Jurkat, Clone E6-1 (cell line): ENCODE results near the gene RGS14.
"Not testable (repeated sequence)": the region's sequence is repeated elsewhere in the genome, so short reads cannot be mapped to it uniquely, and the experiment has no call there.

Source experiments
- DNase-seq: peaks from one replicate; pipeline ENCODE4 v3.0.0-alpha.2; 2011; ENCODE audit warnings: low read depth, low spot score
- H3K4me3 ChIP-seq: 2 replicates; pipeline ENCODE4 v1.5.1; 2011; ENCODE audit warnings: mild to moderate bottlenecking, low read length, control low read depth, moderate library complexity

Gene RGS14

GRCh38 chr5:177372034-177372896, 14.5 kb downstream of the RGS14 start:
- H3K4me3 ChIP-seq = no peak overlapping the region
- no peak for DNase-seq

GRCh38 chr5:177372910-177373309, 15.2 kb downstream of the RGS14 start:
- no peak overlapping the region for H3K4me3 ChIP-seq
- DNase-seq = no peak

GRCh38 chr5:177373806-177374205, 16.1 kb downstream of the RGS14 start:
- DNase-seq = no peak
- no peak overlapping the region for H3K4me3 ChIP-seq

GRCh38 chr5:177374211-177374610, 16.5 kb downstream of the RGS14 start:
- no peak for DNase-seq
- no peak overlapping the region for H3K4me3 ChIP-seq

- not testable (repeated sequence) for DNase-seq, H3K4me3 ChIP-seq
These were observed 17.8 kb downstream of the RGS14 start for GRCh38 chr5:177375516-177375915.

GRCh38 chr5:177376107-177376506, 18.4 kb downstream of the RGS14 start:
- no peak for DNase-seq
- H3K4me3 ChIP-seq = no peak overlapping the region

- no peak for DNase-seq
- no peak overlapping the region for H3K4me3 ChIP-seq
These were observed 20.4 kb downstream of the RGS14 start for GRCh38 chr5:177377851-177378776.

GRCh38 chr5:177378884-177379883, 21.5 kb downstream of the RGS14 start:
- DNase-seq = no peak
- no peak overlapping the region for H3K4me3 ChIP-seq

- DNase-seq = no peak
- H3K4me3 ChIP-seq = no peak overlapping the region
These were observed 23.0 kb downstream of the RGS14 start for GRCh38 chr5:177380805-177381126.

GRCh38 chr5:177382423-177383029, 24.8 kb downstream of the RGS14 start:
- DNase-seq = no peak

GRCh38 chr5:177383181-177383580, 25.5 kb downstream of the RGS14 start:
- no peak for DNase-seq
- H3K4me3 ChIP-seq = no peak overlapping the region

More at GRCh38 chr5:177382423-177383029, 24.8 kb downstream of the RGS14 start:
- H3K4me3 ChIP-seq = no peak overlapping the region

GRCh38 chr5:177384134-177384533, 26.4 kb downstream of the RGS14 start, which contains the start of gene SLC34A1:
TSS of gene SLC34A1 (plus strand) at chr5:177384434. CDS start at chr5:177385742, 1,308 bp downstream.
- H3K4me3 ChIP-seq = no peak within 1 kb of the TSS

GRCh38 chr5:177385720-177386119, 28.0 kb downstream of the RGS14 start:
- DNase-seq = no peak
- H3K4me3 ChIP-seq = no peak overlapping the region

More at GRCh38 chr5:177384134-177384533, 26.4 kb downstream of the RGS14 start, which contains the start of gene SLC34A1:
- no peak for DNase-seq

GRCh38 chr5:177386542-177386941, 28.8 kb downstream of the RGS14 start:
- DNase-seq = no peak
- no peak overlapping the region for H3K4me3 ChIP-seq

GRCh38 chr5:177387405-177387804, 29.7 kb downstream of the RGS14 start:
- DNase-seq = no peak
- no peak overlapping the region for H3K4me3 ChIP-seq

- DNase-seq = no peak
- no peak overlapping the region for H3K4me3 ChIP-seq
These were observed 30.9 kb downstream of the RGS14 start for GRCh38 chr5:177388521-177389052.

GRCh38 chr5:177389241-177390169, 31.8 kb downstream of the RGS14 start:
- H3K4me3 ChIP-seq = no peak overlapping the region

More at GRCh38 chr5:177389241-177390169, 31.8 kb downstream of the RGS14 start:
- DNase-seq = peak; percentile 78
